Stimulated activated CD4-positive, alpha-beta T cell treated with anti-CD3 and anti-CD28 coated beads, Interleukin-4, amount 100 ng/mL, for 24 hours (primary cell): Measurements from ENCODE around the gene OR2F2.

Source experiments
- DNase-seq: peaks from one replicate; pipeline ENCODE4 v3.0.0-alpha.2; 2020

The OR2F2 gene, protein sequence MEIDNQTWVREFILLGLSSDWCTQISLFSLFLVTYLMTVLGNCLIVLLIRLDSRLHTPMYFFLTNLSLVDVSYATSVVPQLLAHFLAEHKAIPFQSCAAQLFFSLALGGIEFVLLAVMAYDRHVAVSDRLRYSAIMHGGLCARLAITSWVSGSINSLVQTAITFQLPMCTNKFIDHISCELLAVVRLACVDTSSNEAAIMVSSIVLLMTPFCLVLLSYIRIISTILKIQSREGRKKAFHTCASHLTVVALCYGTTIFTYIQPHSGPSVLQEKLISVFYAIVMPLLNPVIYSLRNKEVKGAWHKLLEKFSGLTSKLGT

GRCh38 chr7:143934526-143935325 is at the start of gene OR2F2:
Gene OR2F2 (plus strand): TSS chr7:143935233. CDS start chr7:143935233, 0 bp downstream.
- no peak for DNase-seq

GRCh38 chr7:143885951-143886350 is 49.1 kb upstream of the OR2F2 start:
- no peak for DNase-seq

GRCh38 chr7:143886826-143887477 is 48.1 kb upstream of the OR2F2 start:
- DNase-seq, result no peak

GRCh38 chr7:143889068-143889467 is 46.0 kb upstream of the OR2F2 start:
- no peak for DNase-seq

DNA sequence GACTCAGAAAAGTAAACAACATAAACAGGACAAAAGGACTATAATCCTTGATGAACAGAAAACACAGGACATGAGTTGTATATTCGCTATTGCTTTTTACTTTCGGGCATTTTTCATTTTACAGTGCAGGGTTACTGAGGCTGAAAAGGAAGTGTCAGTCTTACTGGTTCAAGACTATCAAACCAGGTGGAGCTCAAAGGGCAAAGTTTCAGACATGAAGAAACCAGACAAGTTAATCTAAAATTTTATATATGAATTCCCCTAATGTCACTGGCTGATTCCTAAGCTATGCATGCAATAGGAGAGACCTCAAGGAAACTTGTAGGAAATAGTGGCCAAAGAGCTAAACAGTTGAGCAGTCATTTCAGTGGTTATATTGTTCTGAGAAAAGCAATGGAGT is 44.5 kb upstream of the OR2F2 start:
- DNase-seq, result no peak

DNA sequence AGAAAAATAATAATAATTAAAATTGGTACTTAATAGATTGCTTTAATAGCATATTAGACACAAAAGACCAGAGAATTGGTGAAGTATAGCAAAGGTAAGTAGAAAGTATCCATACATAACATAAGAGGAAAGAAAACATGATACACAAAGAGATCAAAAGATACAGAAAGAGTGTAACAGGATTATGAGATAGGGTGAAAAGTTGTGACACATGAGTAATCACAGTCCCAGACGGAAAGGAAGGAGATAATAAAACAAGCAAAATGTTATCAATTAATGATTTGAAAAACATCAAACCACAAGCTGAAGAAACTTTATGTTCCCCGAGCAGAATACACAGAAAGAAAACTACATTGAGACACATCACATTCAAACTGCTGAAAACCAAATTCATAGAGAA is 43.6 kb upstream of the OR2F2 start:
- no peak for DNase-seq

- peak; percentile 21 for DNase-seq
Measured at GRCh38 chr7:143892527-143893300, 42.3 kb upstream of the OR2F2 start.

DNA sequence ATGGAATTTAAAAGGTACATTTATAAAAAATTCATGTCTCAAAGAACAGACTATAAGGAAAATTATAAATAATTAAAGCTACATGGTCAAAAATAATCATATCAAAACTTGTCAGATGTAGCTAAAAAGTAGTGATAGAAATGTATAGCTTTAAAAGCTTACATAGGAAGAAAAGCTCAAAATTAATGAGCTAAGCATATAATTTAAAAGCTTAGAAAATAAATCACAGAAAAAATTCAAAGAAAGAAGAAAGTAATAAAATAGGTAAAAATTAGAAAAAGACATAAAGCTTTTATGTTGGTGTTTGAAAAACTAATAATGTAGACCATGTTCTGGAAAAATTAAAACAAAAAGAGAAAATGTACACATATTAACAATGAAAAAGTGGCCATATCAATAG is 38.4 kb upstream of the OR2F2 start:
- no peak for DNase-seq

- DNase-seq, result no peak
Measured at GRCh38 chr7:143898810-143899209, 36.2 kb upstream of the OR2F2 start.

- DNase-seq, result no peak
Measured at GRCh38 chr7:143900230-143900766, 34.7 kb upstream of the OR2F2 start.

DNA sequence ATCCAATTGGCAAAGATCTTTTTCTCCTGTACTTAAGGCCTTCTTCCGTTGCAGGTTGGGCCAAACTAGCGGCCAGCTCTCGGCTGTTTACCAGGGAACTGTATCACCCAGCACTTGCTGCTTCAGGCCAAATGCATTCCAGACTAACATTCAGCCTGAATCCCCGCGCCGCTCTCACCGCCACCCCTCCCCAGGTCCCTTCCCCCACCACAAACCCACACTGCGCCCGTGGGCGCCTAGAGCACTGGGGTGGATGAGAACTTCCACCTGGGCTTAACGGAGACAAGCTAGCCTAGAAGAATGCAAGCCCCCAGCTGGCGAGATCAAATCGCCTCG is 33.7 kb upstream of the OR2F2 start:
- no peak for DNase-seq

DNA sequence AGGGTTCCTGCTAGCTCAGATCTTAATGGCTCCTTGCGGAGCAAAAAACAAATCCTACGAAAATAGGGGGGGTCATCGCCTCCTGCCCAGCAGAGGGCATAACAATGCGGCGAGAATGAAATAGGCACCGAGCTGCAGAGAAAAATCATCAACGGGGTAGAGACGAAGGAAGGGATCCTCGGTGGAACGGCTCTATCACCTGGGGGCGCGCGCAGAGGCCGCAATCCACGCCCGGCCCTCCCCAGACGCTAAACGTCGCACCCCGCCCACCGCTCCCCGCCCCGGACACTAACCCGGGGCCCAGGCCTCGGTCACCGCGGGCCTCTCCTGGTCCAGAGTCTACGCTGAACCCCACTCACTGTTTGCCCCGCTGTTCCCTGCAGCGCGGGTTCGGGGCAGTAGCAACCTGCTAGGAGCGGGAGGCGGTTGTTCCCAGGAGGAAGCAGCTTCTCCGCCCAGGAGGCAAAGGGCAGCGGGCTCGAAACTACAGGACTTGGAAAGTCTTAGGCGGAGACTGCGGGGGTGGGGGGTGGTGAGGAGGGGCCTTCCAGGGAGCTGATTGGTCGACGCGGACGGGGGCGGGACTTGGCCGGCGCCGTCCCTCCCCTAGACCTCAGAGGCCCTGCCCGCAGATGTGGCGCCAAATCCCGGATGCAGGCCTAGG is 33.2 kb upstream of the OR2F2 start, which contains the start of gene TCAF1:
Gene TCAF1 (minus strand): TSS at position 509 of the 664 bp plus-strand sequence. CDS start 25,568 bp downstream, outside the sequence.
- DNase-seq, result peak; percentile 91

DNA sequence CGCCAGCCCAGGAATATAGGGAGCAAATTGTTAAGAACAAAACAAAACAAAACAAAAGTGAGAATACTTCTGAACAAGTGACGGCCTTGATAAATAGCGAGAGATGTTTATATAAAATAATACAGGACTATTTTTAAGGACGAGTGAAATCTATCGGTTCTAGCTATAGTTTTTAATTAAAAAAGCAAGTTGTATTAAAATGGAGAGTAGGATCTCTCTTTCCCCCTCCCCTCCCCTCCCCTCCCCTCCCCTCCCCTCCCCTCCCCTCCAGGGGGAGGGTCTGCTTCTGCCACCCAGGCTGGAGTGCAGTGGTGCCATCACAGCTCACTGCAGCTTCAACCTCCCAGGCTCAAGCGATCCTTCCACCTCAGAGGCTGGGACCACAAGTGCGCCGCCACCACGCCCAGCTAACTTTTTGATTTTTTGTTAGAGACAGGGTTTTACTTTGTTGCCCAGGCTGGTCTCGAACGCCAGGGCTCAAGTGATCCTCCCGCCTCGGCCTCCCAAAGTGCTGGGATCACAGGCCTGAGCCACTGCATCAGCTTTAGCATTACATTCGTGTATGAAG is 32.6 kb upstream of the OR2F2 start:
- DNase-seq, result no peak

GRCh38 chr7:143905509-143905908 is 29.5 kb upstream of the OR2F2 start:
- DNase-seq, result no peak

DNA sequence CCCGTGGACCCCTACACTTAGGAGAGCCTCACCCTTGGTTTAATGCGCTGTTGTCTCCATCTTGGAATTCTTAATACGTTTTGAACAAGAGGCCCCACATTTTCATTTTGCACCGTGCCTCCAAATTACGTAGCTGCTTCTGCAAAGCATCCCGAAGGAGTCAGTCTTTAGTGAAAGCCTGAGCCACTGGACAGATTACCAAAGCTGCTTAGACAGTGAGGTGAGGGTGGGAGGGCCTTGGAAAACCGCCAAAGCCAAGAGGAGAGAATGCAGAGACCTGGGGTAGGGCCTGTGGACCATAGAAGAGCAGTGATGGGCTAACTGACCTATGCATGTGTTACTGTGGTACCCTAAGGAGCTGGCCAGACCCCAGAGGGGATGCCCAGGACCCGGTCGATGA is 28.9 kb upstream of the OR2F2 start:
- no peak for DNase-seq

GRCh38 chr7:143906895-143907294 is 28.1 kb upstream of the OR2F2 start:
- DNase-seq, result no peak

- no peak for DNase-seq
Measured at GRCh38 chr7:143908120-143908519, 26.9 kb upstream of the OR2F2 start.

DNA sequence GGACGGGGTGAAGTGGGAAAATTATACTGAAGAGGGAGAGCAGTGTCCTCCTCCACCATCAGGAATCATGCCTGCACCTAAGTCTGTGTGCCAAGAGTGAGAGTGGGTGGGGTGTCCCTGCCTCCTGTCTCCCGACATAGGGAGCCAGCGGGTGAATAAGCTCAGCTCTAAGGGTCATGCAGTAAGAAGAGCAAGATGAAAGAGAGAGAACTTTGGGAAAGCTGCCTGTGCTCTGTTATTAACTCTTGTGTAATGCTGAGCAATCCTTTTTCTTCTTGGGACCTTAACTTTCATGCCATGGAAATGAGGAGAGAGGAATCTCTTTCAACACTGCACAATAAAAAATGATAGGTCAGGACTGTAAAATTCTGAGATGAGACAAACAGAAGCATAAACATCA is 25.2 kb upstream of the OR2F2 start:
- no peak for DNase-seq

- DNase-seq, result no peak
Measured at GRCh38 chr7:143910473-143911248, 24.4 kb upstream of the OR2F2 start.

GRCh38 chr7:143913945-143914615 is 21.0 kb upstream of the OR2F2 start:
- no peak for DNase-seq
